ENCODE measurements around the gene MAP2K3.

DNA sequence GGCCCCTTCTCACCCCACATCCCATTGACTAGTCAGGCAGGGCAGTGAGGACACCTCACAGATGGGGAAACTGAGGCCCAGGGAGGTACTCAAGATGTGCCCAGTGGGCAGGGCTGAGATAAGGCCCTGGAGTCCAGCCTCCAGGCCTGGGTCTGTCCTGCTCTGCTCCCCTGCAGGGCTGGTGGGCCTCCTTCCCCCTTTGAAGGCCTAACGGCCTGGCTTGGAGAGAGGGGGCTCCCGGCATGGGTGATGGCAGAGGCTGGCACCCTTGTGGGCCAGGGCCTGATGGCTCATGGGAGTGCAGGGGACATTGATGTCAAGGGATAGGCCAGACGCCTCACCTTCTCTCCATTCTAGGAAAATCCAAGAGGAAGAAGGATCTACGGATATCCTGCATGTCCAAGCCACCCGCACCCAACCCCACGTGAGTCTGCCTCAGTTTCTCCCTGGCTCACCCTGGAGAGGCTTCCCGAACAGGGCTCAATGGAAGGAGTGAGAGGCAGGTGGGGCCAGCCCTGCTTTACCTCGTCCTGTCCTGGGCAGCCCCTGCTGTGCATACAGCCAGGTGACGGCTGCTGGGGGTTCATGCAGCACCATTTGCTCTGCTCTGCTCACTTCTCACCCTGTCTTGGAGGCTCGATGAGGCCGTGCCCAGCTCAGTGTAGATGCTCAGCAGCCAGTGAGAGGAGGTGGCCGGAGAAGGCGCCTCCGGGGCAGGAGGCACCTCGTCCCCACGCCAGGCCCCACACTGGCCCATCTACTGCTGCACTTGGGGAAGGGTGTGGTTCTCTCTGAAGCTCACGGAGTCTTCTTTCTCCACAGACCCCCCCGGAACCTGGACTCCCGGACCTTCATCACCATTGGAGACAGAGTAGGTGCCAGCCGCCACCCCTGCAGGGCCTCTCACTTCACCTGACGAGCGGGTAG lies 13.8 kb downstream of the MAP2K3 start:
- TF ChIP-seq BACH2 (CRISPR knock-in tag; IDR thresholded peaks at IDR 0.05; ENCODE audit: borderline replicate concordance) (no peak), TCF4 (CRISPR knock-in tag; IDR thresholded peaks at IDR 0.05; ENCODE audit: borderline replicate concordance) (no peak)
